Lower lobe of right lung (tissue), 2 donors: ENCODE results near the gene CREBBP. TPM values are rescaled to one million over a fixed set of nuclear protein-coding genes. Genes with fewer than 3 reads are reported as not detected.

Source experiments
- ATAC-seq, 2 donors: fragments of 200-7000 bp; cut with Tn5 transposase; one replicate each; pipeline ENCODE4 v1.9.1; 2020 to 2022; ENCODE audit warnings: mild to moderate bottlenecking in 2 of 2, moderate library complexity in 2 of 2
- DNase-seq: peaks from one replicate; pipeline ENCODE4 v3.0.0-alpha.2; 2020
- H3K27ac ChIP-seq: fragments of 200-600 bp; one replicate; pipeline ENCODE4 v1.8.0; 2022
- H3K27me3 ChIP-seq: fragments of 200-600 bp; one replicate; pipeline ENCODE4 v1.8.0; 2022; ENCODE audit warnings: low read depth
- H3K36me3 ChIP-seq: fragments of 200-600 bp; one replicate; pipeline ENCODE4 v1.8.0; 2022; ENCODE audit warnings: mild to moderate bottlenecking
- H3K4me1 ChIP-seq: fragments of 200-600 bp; one replicate; pipeline ENCODE4 v1.8.0; 2022
- H3K4me3 ChIP-seq: fragments of 200-600 bp; one replicate; pipeline ENCODE4 v1.8.0; 2022; ENCODE audit warnings: mild to moderate bottlenecking
- H3K9me3 ChIP-seq: fragments of 200-600 bp; one replicate; pipeline ENCODE4 v1.8.0; 2022
- intact Hi-C: fragments of 100-400 bp; cut with DNase I; formaldehyde crosslinking; loops from one replicate; pipeline ENCODE4 v1.11.0; 2022
- total RNA-seq: library from RNA; stranded (reverse); fragmentation: NEBNext Ultra II Directional; extraction: Animal tissue kit (Norgen Biotek cat#: 25700); gene quantifications from one replicate; pipeline ENCODE4 v1.2.1, GENCODE V29; 2021
- TF ChIP-seq, protein P1 (sequence below): fragments of 200-600 bp; IDR thresholded peaks from one replicate; pipeline ENCODE4 v1.8.0; 2022; ENCODE audit warnings: antibody characterized with exemption, mild to moderate bottlenecking
- donor health status: DM: no; HTN: yes; CAD: no; lungs with severe emphysema.

The CREBBP gene
- total RNA-seq, 1 donor from 2014 or later = 78.3 TPM

DNA sequence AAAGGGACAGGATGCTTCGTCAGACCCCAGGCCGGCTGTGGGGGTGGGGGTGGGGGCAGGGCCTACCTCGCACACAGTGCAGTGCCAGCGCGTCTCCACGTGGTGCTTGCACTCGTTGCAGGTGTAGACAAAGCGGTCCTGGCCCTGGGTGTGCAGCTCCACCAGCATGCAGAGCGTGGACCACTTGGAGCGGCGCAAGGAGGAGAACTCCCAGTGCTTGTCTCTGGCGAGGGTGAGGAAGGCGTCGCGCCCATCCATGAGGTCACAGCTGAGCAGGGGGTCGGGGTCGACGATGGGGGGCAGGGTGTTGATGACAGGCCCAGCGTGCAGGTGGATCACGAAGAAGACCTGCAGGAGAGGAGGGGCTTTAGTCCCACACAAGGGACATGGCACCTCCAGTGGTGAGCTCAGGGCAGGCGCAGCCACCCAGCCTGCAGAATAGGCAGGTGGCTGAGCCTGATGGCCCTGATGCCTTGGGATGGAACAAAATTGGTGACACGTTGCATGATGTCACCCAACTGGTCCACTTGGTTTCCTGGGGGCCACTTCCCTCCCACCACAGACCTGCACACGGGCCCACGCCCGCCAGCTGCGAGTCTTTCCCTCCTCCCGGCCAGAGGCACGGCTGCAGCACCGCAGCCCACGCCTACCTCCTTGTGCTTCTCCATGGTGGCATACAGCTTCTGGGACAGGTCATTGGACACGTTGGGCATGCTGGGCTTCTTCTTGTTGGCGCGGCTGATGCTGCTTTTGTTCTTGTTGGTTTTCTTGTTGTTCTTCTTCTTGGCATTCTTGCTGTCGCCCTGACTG, 149.2 kb downstream of the CREBBP start:
- Histone ChIP-seq H3K4me1 (no peaks in the 10 kb centered on the region), H3K27me3 (no peaks in the 10 kb centered on the region), H3K36me3 (peaks cover 96% of the 10 kb centered on the region), H3K4me3 (no peak overlapping the region), H3K27ac (no peak overlapping the region), H3K9me3 (no peaks in the 10 kb centered on the region)
- TF ChIP-seq, protein P1, sequence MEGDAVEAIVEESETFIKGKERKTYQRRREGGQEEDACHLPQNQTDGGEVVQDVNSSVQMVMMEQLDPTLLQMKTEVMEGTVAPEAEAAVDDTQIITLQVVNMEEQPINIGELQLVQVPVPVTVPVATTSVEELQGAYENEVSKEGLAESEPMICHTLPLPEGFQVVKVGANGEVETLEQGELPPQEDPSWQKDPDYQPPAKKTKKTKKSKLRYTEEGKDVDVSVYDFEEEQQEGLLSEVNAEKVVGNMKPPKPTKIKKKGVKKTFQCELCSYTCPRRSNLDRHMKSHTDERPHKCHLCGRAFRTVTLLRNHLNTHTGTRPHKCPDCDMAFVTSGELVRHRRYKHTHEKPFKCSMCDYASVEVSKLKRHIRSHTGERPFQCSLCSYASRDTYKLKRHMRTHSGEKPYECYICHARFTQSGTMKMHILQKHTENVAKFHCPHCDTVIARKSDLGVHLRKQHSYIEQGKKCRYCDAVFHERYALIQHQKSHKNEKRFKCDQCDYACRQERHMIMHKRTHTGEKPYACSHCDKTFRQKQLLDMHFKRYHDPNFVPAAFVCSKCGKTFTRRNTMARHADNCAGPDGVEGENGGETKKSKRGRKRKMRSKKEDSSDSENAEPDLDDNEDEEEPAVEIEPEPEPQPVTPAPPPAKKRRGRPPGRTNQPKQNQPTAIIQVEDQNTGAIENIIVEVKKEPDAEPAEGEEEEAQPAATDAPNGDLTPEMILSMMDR = no peak
- intact Hi-C loops = no loop called here
- no peak for DNase-seq
- no peak for ATAC-seq

DNA sequence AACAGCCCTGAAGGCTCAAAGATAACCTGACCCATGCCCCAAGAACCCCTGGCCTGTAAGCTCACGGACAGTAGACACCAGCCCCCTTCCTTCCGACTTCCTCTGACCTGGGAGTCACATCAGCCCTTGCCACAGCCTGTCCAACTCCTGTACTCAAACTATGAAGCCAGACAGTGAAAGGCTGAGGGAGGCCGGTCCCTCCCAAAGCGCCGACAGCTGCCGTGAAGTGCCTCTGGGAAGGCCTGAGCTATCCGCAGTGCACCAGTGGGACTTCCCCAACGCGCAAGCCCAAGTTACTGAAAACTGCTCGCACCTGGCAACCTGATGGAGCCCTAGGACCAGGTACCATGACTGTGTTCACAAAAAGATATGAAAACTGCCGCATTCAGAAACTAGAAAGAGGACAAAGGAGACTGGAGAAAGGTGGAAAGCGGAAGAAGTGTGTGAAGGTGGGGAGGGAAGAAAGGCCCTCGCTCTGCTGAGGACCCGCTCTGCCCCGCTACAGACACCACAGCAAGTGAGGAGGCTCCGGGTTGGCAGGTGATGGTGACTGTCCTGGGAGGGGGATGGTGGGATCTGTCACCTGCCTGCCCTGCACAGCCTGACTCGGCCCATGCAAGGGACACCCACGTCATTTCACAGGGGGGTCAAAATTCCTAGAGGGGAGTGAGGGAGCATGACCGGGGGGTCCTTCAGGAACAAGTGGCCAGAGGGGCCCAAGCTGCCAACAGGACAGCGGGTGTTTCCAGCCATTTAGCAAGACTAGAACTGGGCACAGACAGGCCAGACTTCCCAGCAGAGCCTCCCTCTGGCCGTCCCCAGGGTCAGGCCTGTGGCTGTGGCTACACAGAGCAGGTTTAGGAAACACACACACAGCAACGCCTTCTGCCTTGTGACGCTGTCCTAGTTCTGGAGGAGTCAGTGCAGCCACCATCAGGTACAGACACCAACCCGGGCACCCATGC, 150.1 kb downstream of the CREBBP start:
- Histone ChIP-seq H3K9me3 (no peaks in the 10 kb centered on the region), H3K27me3 (no peaks in the 10 kb centered on the region), H3K4me1 (no peaks in the 10 kb centered on the region), H3K27ac (no peak overlapping the region), H3K36me3 (peaks cover 93% of the 10 kb centered on the region), H3K4me3 (no peak overlapping the region)
- TF ChIP-seq, protein P1 = no peak
- DNase-seq (no peak), ATAC-seq (no peak)
- intact Hi-C loops = no loop called here

DNA sequence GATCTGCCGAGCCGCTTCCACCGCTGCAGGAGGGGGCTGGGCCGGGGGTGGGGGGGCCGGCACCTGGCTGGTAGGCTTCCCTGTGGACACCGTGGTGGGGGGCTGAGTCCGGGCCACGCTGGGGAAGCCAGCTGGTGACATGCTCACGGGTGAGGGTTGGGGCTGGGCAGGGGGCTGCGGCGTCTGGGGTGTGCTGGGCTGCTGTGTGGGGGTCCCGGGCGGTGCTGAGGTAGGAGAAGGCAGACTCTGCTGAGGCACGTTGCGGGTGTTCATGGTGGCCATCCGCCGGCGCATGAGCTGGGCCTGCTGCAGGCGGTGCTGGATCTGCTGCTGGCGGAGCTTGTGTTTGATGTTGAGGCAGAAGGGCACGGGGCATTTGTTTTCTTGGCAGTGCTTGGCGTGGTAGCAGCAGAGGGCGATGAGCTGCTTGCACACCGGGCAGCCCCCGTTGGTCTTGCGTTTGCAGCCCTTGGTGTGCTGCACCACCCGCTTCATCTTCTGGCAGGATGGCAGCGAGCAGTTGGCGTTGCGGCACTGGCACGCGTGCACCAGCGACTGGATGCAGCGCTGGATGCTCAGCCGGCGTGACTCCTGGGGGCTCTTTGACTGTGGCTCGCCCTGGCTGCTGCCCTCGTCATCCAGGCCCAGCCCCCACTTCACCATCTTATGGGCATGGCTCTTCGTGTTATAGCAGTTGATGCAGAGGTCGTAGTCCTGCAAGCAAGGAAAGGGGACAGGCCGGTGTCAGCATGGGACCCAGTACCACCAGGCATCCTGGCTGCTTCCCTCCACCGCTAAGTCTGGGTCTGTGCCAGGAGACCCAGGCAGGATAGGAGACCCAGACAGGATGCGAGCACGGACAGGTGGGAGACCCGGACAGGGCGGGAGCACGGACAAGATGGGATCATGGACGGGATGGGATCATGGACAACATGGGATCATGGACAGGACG, 151.1 kb downstream of the CREBBP start:
- Histone ChIP-seq H3K4me3 (no peak overlapping the region), H3K4me1 (no peaks in the 10 kb centered on the region), H3K36me3 (peaks cover 83% of the 10 kb centered on the region), H3K9me3 (no peaks in the 10 kb centered on the region), H3K27me3 (no peaks in the 10 kb centered on the region), H3K27ac (no peak overlapping the region)
- DNase-seq = no peak
- ATAC-seq = peak; percentile 8 to 25
- intact Hi-C loops = no loop called here
- TF ChIP-seq, protein P1 = no peak

DNA sequence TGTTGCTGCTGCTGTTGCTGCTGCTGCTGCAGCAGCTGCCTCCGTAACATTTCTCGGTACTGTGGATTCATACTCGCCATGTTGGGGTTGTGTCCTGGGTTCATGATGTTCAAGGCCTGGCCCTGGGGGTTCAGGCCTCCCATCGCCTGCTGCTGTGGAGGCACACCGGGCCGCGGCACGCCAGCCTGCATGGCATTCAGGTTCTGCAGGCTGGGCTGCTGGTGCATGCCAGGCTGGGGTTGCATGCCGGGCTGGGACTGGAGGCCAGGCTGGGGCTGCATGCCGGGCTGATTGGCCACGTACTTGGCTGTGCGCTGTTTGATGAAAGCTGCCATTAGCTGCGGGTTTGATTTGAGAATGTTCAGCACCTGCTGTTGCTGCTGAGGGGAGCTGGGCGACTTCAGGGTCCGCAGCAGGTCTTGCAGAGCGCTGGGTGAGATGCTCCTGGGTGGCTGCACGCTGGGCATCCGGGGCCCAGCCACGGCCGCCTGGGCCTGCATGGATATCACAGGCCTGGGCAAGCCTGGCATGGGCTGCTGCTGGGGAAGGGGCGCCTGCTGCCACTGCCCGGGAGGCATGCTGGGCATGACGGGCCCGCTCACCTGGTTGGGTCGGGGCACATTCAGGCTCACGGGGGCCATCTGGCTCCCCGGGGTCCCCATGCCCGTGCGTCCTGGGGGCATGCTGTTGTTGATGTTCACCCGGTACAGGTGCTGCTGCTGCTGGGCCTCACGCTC, 151.9 kb downstream of the CREBBP start:
- H3K9me3 ChIP-seq = no peaks in the 10 kb centered on the region
- H3K27ac ChIP-seq = no peak overlapping the region
- DNase-seq (no peak), ATAC-seq (peak in 1 of 2 donors; percentile 5)
- TF ChIP-seq, protein P1 = no peak
- H3K36me3 ChIP-seq = peaks cover 74% of the 10 kb centered on the region
- H3K4me3 ChIP-seq = no peak overlapping the region
- intact Hi-C loops = no loop called here
- H3K4me1 ChIP-seq = no peaks in the 10 kb centered on the region
- H3K27me3 ChIP-seq = no peaks in the 10 kb centered on the region
